Esophagus muscularis mucosa (tissue), 3 donors: ENCODE results near the gene VHLL.

Experiments used
- CTCF ChIP-seq, 3 experiments: fragments of 200-600 bp in 2 of 3; fragments of 450-650 bp in 1 of 3; sonication (generic) in 2 of 3; IDR thresholded peaks; one replicate each; pipeline ENCODE4 v1.5.1; 2017 to 2019; ENCODE audit warnings: antibody characterized with exemption in 3 of 3, mild to moderate bottlenecking in 2 of 3, moderate library complexity in 1 of 3
- POLR2A ChIP-seq: fragments of 450-650 bp; IDR thresholded peaks from one replicate; pipeline ENCODE4 v1.6.1; 2017; ENCODE audit warnings: antibody characterized with exemption, moderate library complexity, mild to moderate bottlenecking, low read depth

- TF ChIP-seq CTCF (IDR thresholded peaks at IDR 0.05) (peak in 1 of 3 experiments; percentile 39), POLR2A (peak; percentile 80)
Measured at GRCh38 chr1:156282479-156283222, 16.5 kb downstream of the VHLL start, which contains the start of gene SMG5.
